H9 (cell line): ENCODE results near the gene SERPING1. TPM values are rescaled to one million over a fixed set of nuclear protein-coding genes. Genes with fewer than 3 reads are reported as not detected.

Source experiments
- DNase-seq: peaks from one replicate; pipeline ENCODE4 v3.0.0-alpha.2; 2017
- H2AFZ ChIP-seq: one replicate; pipeline ENCODE4 v1.6.1; 2013; ENCODE audit warnings: mild to moderate bottlenecking, low read length, control low read depth, moderate library complexity
- H2AK5ac ChIP-seq: 2 replicates; pipeline ENCODE4 v1.6.1; 2013; ENCODE audit warnings: low read length, control low read depth, mixed read lengths; ENCODE audit not compliant: insufficient read length
- H2BK120ac ChIP-seq: one replicate; pipeline ENCODE4 v1.6.1; 2013; ENCODE audit warnings: low read depth, mild to moderate bottlenecking, low read length, control low read depth, inconsistent platforms; ENCODE audit not compliant: poor library complexity, severe bottlenecking
- H2BK12ac ChIP-seq: 2 replicates; pipeline ENCODE4 v1.6.1; 2013; ENCODE audit warnings: low read length, control low read depth, mixed read lengths, low read depth; ENCODE audit not compliant: insufficient read length
- H2BK15ac ChIP-seq: 2 replicates; pipeline ENCODE4 v1.6.1; 2013; ENCODE audit warnings: low read depth, low read length, control low read depth
- H2BK20ac ChIP-seq: one replicate; pipeline ENCODE4 v1.6.1; 2013; ENCODE audit warnings: low read depth, mild to moderate bottlenecking, low read length, control low read depth, inconsistent platforms; ENCODE audit not compliant: poor library complexity, severe bottlenecking
- H2BK5ac ChIP-seq: 2 replicates; pipeline ENCODE4 v1.6.1; 2013; ENCODE audit warnings: low read length, control low read depth, mixed read lengths; ENCODE audit not compliant: insufficient read length
- H3K14ac ChIP-seq: 2 replicates; pipeline ENCODE4 v1.6.1; 2013; ENCODE audit warnings: low read length, control low read depth; ENCODE audit not compliant: insufficient read depth
- H3K18ac ChIP-seq: 2 replicates; pipeline ENCODE4 v1.6.1; 2013; ENCODE audit warnings: low read depth, mild to moderate bottlenecking, mixed read lengths, low read length, control low read depth; ENCODE audit not compliant: insufficient read length
- H3K23ac ChIP-seq: 2 replicates; pipeline ENCODE4 v1.6.1; 2013; ENCODE audit warnings: low read length, control low read depth, mixed read lengths, low read depth; ENCODE audit not compliant: insufficient read length
- H3K23me2 ChIP-seq: 2 replicates; pipeline ENCODE4 v1.6.1; 2013; ENCODE audit warnings: low read depth, mild to moderate bottlenecking, mixed read lengths, low read length, control low read depth; ENCODE audit not compliant: insufficient read length, poor library complexity, severe bottlenecking
- H3K27ac ChIP-seq: 2 replicates; pipeline ENCODE4 v1.5.1; 2013; ENCODE audit warnings: low read length, control low read depth, mixed read lengths, low read depth; ENCODE audit not compliant: insufficient read length
- H3K27me3 ChIP-seq: 2 replicates; pipeline ENCODE4 v1.6.1; 2013; ENCODE audit warnings: low read length, control low read depth, inconsistent platforms; ENCODE audit not compliant: insufficient read depth
- H3K4ac ChIP-seq: 2 replicates; pipeline ENCODE4 v1.6.1; 2013; ENCODE audit warnings: low read depth, mild to moderate bottlenecking, control low read depth, inconsistent platforms, low read length, moderate library complexity
- H3K4me1 ChIP-seq: 2 replicates; pipeline ENCODE4 v1.6.1; 2013; ENCODE audit warnings: low read length, control low read depth, inconsistent platforms; ENCODE audit not compliant: insufficient read depth
- H3K4me2 ChIP-seq: 2 replicates; pipeline ENCODE4 v1.6.1; 2013; ENCODE audit warnings: low read length, control low read depth, mixed read lengths; ENCODE audit not compliant: insufficient read length, insufficient read depth
- H3K56ac ChIP-seq: 2 replicates; pipeline ENCODE4 v1.6.1; 2013; ENCODE audit warnings: low read depth, mild to moderate bottlenecking, mixed read lengths, low read length, control low read depth; ENCODE audit not compliant: insufficient read length
- H3K79me1 ChIP-seq: 2 replicates; pipeline ENCODE4 v1.6.1; 2013; ENCODE audit warnings: low read depth, mild to moderate bottlenecking, moderate library complexity, low read length, control low read depth, inconsistent platforms; ENCODE audit not compliant: insufficient read depth, poor library complexity, severe bottlenecking
- H3K79me2 ChIP-seq: 2 replicates; pipeline ENCODE4 v1.6.1; 2013; ENCODE audit warnings: low read length, control low read depth, inconsistent platforms; ENCODE audit not compliant: insufficient read depth
- H3K9ac ChIP-seq: 2 replicates; pipeline ENCODE4 v1.6.1; 2013; ENCODE audit warnings: low read length, control low read depth, mixed read lengths; ENCODE audit not compliant: insufficient read length; ENCODE audit errors: extremely low read depth
- H3K9me3 ChIP-seq: one replicate; pipeline ENCODE4 v1.6.1; 2013; ENCODE audit warnings: low read depth, low read length, inconsistent platforms; ENCODE audit not compliant: control insufficient read depth
- H3T11ph ChIP-seq: one replicate; pipeline ENCODE4 v1.6.1; 2013; ENCODE audit warnings: mild to moderate bottlenecking, low read length, control low read depth, inconsistent platforms
- H4K20me1 ChIP-seq: one replicate; pipeline ENCODE4 v1.6.1; 2013; ENCODE audit not compliant: control insufficient read depth, insufficient read length, insufficient read depth
- H4K5ac ChIP-seq: 2 replicates; pipeline ENCODE4 v1.6.1; 2013; ENCODE audit warnings: low read depth, mild to moderate bottlenecking, mixed read lengths, low read length, control low read depth; ENCODE audit not compliant: insufficient read length
- H4K8ac ChIP-seq: replicated peaks from 2 replicates; pipeline ENCODE4 v1.6.1; 2013; ENCODE audit warnings: low read length, control low read depth, mixed read lengths, low read depth; ENCODE audit not compliant: insufficient read length
- H4K91ac ChIP-seq: 2 replicates; pipeline ENCODE4 v1.6.1; 2013; ENCODE audit warnings: low read depth, mild to moderate bottlenecking, moderate library complexity, mixed read lengths, low read length, control low read depth; ENCODE audit not compliant: insufficient read length
- H3K27ac Mint-ChIP-seq, 3 experiments: 2 replicates in 2 of 3; 3 replicates in 1 of 3; pipeline ENCODE4 v1.8.0; 2020 to 2021; ENCODE audit warnings: mixed read lengths in 3 of 3, mild to moderate bottlenecking in 1 of 3, moderate library complexity in 1 of 3
- H3K27me3 Mint-ChIP-seq: 2 replicates; pipeline ENCODE4 v1.8.0; 2021; ENCODE audit warnings: low read depth, mild to moderate bottlenecking, moderate library complexity, mixed read lengths
- H3K36me3 Mint-ChIP-seq, 3 experiments: 2 replicates in 2 of 3; 3 replicates in 1 of 3; pipeline ENCODE4 v1.8.0; 2020 to 2021; ENCODE audit warnings: low read depth in 3 of 3, mixed read lengths in 3 of 3; ENCODE audit not compliant: insufficient read depth in 1 of 3
- H3K4me1 Mint-ChIP-seq, 2 experiments: 2 replicates each; pipeline ENCODE4 v1.8.0; 2020; ENCODE audit warnings: mixed read lengths in 2 of 2
- H3K4me3 Mint-ChIP-seq, 2 experiments: 2 replicates in 1 of 2; 3 replicates in 1 of 2; pipeline ENCODE4 v1.8.0; 2020 to 2021; ENCODE audit warnings: mild to moderate bottlenecking in 2 of 2, mixed read lengths in 2 of 2, moderate library complexity in 1 of 2
- H3K9me3 Mint-ChIP-seq, 2 experiments: 2 replicates in 1 of 2; 3 replicates in 1 of 2; pipeline ENCODE4 v1.8.0; 2020; ENCODE audit warnings: mild to moderate bottlenecking in 2 of 2, mixed read lengths in 2 of 2, moderate library complexity in 1 of 2
- CTCF ChIP-seq: fragments of 200-600 bp; sonication (generic); conservative IDR thresholded peaks from 3 replicates; pipeline ENCODE4 v1.8.0; 2021; ENCODE audit warnings: antibody characterized with exemption, mild to moderate bottlenecking
- WGBS: extraction: QIAGEN DNeasy Blood & Tissue Kit; methylation state at CpG from one replicate; pipeline ENCODE4 v1.1.7; 2013; ENCODE audit warnings: missing lambda C conversion rate, low lambda C conversion rate, mixed read lengths; ENCODE audit not compliant: insufficient read length; ENCODE audit errors: extremely low coverage; 5-methylcytosine and 5-hydroxymethylcytosine counted together
- total RNA-seq: library from RNA; stranded (reverse); gene quantifications from 2 replicates; pipeline ENCODE4 v1.2.1, GENCODE V29; 2021

Gene SERPING1
- total RNA-seq, 1 experiment from 2014 or later, result 35.2 TPM

- Histone ChIP-seq H2AFZ (no peak overlapping the region), H4K20me1 (peaks cover 2% of the 10 kb centered on the region), H4K91ac (peak overlapping the region; percentile 31), H2BK12ac (no peak overlapping the region), H2BK120ac (no peak overlapping the region), H3K9me3 (no peaks in the 10 kb centered on the region), H2BK20ac (no peak overlapping the region), H3K27ac (peak overlapping the region; percentile 85), H3K9ac (peak overlapping the region; percentile 99), H3K4ac (no peak overlapping the region), H3T11ph (no peak overlapping the region), H2AK5ac (no peak overlapping the region), H3K27me3 (no peaks in the 10 kb centered on the region), H3K79me1 (no peaks in the 10 kb centered on the region), H2BK15ac (no peak overlapping the region), H3K79me2 (peaks cover 7% of the 10 kb centered on the region; the same call in 1 of the 2 replicates), H3K14ac (peak overlapping the region; percentile 72), H4K8ac (no peak overlapping the region), H2BK5ac (peak overlapping the region; percentile 30), H4K5ac (no peak overlapping the region), H3K4me1 (peaks cover 10% of the 10 kb centered on the region; the same call in 1 of the 2 replicates), H3K23me2 (peaks cover 11% of the 10 kb centered on the region), H3K56ac (peak overlapping the region; percentile 54), H3K4me2 (peak overlapping the region; percentile 88), H3K18ac (peak overlapping the region; percentile 21), H3K23ac (no peak overlapping the region)
- H3K4me3 Mint-ChIP-seq, result peak overlapping the region; percentile 94 to 100
- peak; percentile 31; the same call in 1 of the 3 replicates for TF ChIP-seq CTCF
- H3K9me3 Mint-ChIP-seq, result peaks cover 6 to 10% of the 10 kb centered on the region in 2 experiments; a peak in 4 of 5 replicates
- H3K27me3 Mint-ChIP-seq, result peaks cover 4% of the 10 kb centered on the region
- peaks cover 51 to 60% of the 10 kb centered on the region in 2 experiments for H3K4me1 Mint-ChIP-seq
- DNase-seq, result peak; percentile 100
- no CpG with 5 or more reads among the region's 15 CpGs for WGBS
- H3K36me3 Mint-ChIP-seq, result peaks cover 33 to 52% (median 45%) of the 10 kb centered on the region in 3 experiments
- H3K27ac Mint-ChIP-seq, result peak overlapping the region; percentile 98 to 100 (median 100)
These were observed 42.0 kb downstream of the SERPING1 start for GRCh38 chr11:57639321-57640067.
